ENCODE results near the gene DHRS13.

GRCh38 chr17:28902819-28903545, at the start of gene DHRS13:
- peak; percentile 97 for TF ChIP-seq CTCF (conservative IDR thresholded peaks at IDR 0.05; ENCODE audit: low read length)
- TF ChIP-seq EZH2phosphoT487 (IDR thresholded peaks at IDR 0.05; ENCODE audit: borderline replicate concordance, low read depth, low read length), result no peak
